ENCODE data around the gene PAM. TPM values are rescaled to one million over a fixed set of nuclear protein-coding genes. Genes with fewer than 3 reads are reported as not detected.

The PAM gene
- total RNA-seq, 1 experiment from 2014 or later: 257 TPM

- no peak for TF ChIP-seq ATF3 (IDR thresholded peaks at IDR 0.05)
- no peak for TF ChIP-seq FOSL1 (IDR thresholded peaks at IDR 0.05; ENCODE audit: low read depth)
- no peak for TF ChIP-seq YY1 (IDR thresholded peaks at IDR 0.05; ENCODE audit: extremely low read depth, insufficient replicate concordance, low read depth, low read length)
- TF ChIP-seq REST (IDR thresholded peaks at IDR 0.05; ENCODE audit: low read depth): no peak
- TF ChIP-seq SP1 (IDR thresholded peaks at IDR 0.05; ENCODE audit: low read depth): no peak
These were observed 236.7 kb downstream of the PAM start (continued) for GRCh38 chr5:102991802-102992201.

GRCh38 chr5:102996011-102996575, 241.0 kb downstream of the PAM start:
- TF ChIP-seq YY1 (IDR thresholded peaks at IDR 0.05; ENCODE audit: extremely low read depth, insufficient replicate concordance, low read depth, low read length): no peak
- TF ChIP-seq POLR2A (IDR thresholded peaks at IDR 0.05; ENCODE audit: borderline replicate concordance, extremely low read depth, insufficient read depth, insufficient read length): no peak
- TF ChIP-seq POLR2AphosphoS5 (IDR thresholded peaks at IDR 0.05; ENCODE audit: low read depth, low read length): no peak
- no peak for TF ChIP-seq CTCF (IDR thresholded peaks at IDR 0.05 in 2 of 3, conservative IDR thresholded peaks at IDR 0.05 in 1 of 3; ENCODE audit: borderline replicate concordance in 1 of 3, insufficient read depth in 1 of 3, low read depth in 2 of 3, low read length in 2 of 3)
- TF ChIP-seq ZBTB33 (IDR thresholded peaks at IDR 0.05; ENCODE audit: extremely low read depth, insufficient replicate concordance, low read length): no peak
- no peak for TF ChIP-seq SRF (IDR thresholded peaks at IDR 0.05; ENCODE audit: low read depth)
- TF ChIP-seq CBX3 (IDR thresholded peaks at IDR 0.05; ENCODE audit: low read depth): no peak
- TF ChIP-seq ZFX (IDR thresholded peaks at IDR 0.05): no peak
- Histone ChIP-seq H4K20me1 (ENCODE audit: insufficient read depth) (no peaks in the 10 kb centered on the region), H3K36me3 (ENCODE audit: control insufficient read depth in 1 of 2, insufficient read depth in 2 of 2, low read length in 2 of 2) (peaks cover 0 to 5% of the 10 kb centered on the region in 2 experiments; a peak in 1 of 4 replicates), H3K27me3 (ENCODE audit: insufficient read depth, low read length) (no peaks in the 10 kb centered on the region), H3K79me2 (ENCODE audit: insufficient read depth, low read length) (no peaks in the 10 kb centered on the region), H3K9me2 (ENCODE audit: insufficient read depth) (no peaks in the 10 kb centered on the region), H3K4me2 (ENCODE audit: low read length) (no peak overlapping the region), H3K4me3 (replicated peaks in 1 of 2; ENCODE audit: low read depth in 1 of 2, low read length in 2 of 2) (no peak overlapping the region), H3K27ac (ENCODE audit: low read depth, low read length) (no peak overlapping the region), H3K4me1 (ENCODE audit: control insufficient read depth in 1 of 2, insufficient read depth in 2 of 2, low read length in 2 of 2) (no peaks in the 10 kb centered on the region), H3K9ac (ENCODE audit: low read length) (no peak overlapping the region), H2AFZ (ENCODE audit: low read depth, low read length, poor library complexity, severe bottlenecking) (no peak overlapping the region), H3K9me3 (ENCODE audit: control insufficient read depth in 1 of 2, insufficient read depth in 1 of 2, low read depth in 1 of 2, low read length in 2 of 2) (no peaks in the 10 kb centered on the region)
- no TSS peak for BruUV-seq (replicated peaks)
- RAD21 ChIA-PET (ENCODE audit: low non-redundant PET in 1 of 2, low total read pairs in 2 of 2, uncharacterized antibody in 2 of 2, unreplicated experiment in 2 of 2): no interaction called here
- POLR2A ChIA-PET: no interaction called here
- ATAC-seq (no peak), DNase-seq (ENCODE audit: low read depth, low spot score) (no peak)
- intact Hi-C loops (cut with micrococcal nuclease): no loop called here
- CTCF ChIA-PET: no interaction called here
